GM12892 (cell line): ENCODE data around the gene S100A7.

ENCODE experiments used
- DNase-seq: peaks from one replicate; pipeline ENCODE4 v3.0.0; 2011; ENCODE audit not compliant: insufficient read length
- FAIRE-seq: peaks from 2 replicates; lab custom pipeline; 2011; peaks lifted over from hg19 to GRCh38; lab: Jason Lieb, UNC
- POLR2A ChIP-seq: IDR thresholded peaks from 2 replicates; pipeline ENCODE4 v1.6.1; 2011; ENCODE audit warnings: low read depth, low read length, control low read depth
- POLR2AphosphoS5 ChIP-seq: IDR thresholded peaks from 2 replicates; pipeline ENCODE4 v1.6.1; 2011; ENCODE audit warnings: low read depth, low read length, control low read depth
- TAF1 ChIP-seq: IDR thresholded peaks from 2 replicates; pipeline ENCODE4 v1.6.1; 2011; ENCODE audit warnings: low read depth, mild to moderate bottlenecking, control low read depth, low read length, borderline replicate concordance

S100A7 gene

DNA sequence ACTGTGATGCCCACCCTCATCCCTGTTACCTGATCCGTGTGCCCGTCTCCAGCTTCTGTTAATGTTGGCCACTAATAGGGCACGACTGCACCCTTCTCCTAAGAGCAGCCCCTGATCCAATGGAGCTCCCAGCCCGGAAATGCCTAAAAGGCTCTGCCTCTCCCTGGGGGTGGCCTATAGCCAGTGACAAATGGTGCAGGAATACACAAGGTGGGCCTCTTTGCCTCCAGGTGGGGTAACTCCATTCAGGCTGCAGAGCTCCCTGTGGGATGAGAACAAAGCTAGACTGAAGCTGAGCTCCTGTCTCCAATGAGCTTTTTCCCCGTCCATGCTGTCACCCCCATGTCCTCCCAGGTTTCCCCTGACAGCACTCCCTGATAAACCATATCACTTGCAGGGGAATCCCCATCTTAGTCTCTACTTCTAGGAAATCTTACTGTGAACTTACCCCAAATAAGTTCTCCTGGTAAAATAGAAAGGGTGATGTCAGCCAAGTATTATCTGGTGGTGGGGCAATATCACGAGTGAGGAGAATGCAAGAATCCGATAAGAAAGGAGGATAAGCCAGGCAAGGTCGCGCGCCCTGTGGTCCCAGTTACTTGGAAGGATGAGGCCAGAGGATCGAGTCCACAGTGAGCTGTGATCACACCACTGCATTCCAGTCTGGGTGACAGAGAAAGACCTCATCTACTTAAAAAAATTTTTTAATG is 25.6 kb downstream of the S100A7 start:
- FAIRE-seq = no peak
- TF ChIP-seq TAF1 (no peak), POLR2A (no peak), POLR2AphosphoS5 (no peak)
- no peak for DNase-seq

DNA sequence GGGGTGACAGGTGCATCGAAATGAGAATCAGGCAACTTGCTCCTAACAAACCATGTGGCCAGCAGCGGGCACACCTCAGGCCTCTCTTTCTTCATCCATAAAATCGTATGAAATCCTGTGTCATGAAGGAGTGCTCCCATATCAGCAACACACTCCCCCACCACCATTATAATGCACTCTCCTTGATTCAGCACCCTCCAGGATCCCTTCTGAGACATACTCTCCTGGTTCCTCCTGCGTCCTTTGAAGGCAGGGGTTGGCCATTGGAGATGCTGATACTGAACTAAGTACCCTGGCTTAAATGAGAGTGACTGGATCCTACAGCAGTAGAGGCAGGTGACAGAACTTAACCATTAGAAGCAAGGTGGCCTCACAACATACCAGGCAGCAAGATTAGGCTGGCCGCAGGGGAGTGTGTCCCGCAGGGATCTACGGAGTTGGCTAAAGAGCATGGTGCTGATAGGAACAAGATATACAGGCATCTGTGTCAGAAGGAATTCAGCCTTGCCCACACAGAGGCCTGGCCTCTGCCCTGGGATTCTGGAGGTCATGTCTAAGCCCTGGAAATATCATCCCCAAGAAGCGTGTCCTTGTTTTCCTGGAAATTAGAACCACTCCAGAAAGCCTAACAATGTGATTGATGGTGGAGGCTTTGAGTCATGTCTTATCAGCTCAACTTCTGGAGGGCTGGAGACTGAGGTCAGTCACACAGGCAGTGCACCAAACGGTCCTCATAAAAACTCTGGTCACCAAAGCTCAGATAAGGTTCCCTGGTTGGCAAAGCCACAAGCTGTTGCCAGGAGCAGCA is 27.4 kb downstream of the S100A7 start:
- DNase-seq = no peak
- TF ChIP-seq POLR2AphosphoS5 = no peak
- no peak for TF ChIP-seq POLR2A
- TF ChIP-seq TAF1 = no peak
- FAIRE-seq = no peak

DNA sequence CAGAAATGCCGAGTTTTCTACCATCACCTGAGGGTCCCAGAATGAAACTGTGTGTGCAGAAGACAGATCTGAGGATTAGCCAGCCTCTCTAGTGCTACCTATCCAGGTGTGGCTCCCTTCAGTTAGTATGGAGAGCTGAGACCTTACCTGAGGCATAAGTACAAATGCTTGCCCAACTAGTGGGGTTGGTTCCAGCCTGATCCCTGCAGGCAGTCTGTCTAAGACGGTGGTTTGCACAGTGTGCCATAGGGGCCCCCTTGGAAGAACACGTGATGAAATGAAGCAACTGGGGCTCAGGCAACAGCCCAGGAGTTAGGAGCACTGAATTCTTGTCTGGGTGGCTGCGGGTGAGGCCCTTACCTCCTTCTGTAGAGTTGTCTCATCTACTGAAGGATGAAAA is 28.5 kb downstream of the S100A7 start:
- DNase-seq (no peak), FAIRE-seq (no peak)
- TF ChIP-seq POLR2A (no peak), TAF1 (no peak)

DNA sequence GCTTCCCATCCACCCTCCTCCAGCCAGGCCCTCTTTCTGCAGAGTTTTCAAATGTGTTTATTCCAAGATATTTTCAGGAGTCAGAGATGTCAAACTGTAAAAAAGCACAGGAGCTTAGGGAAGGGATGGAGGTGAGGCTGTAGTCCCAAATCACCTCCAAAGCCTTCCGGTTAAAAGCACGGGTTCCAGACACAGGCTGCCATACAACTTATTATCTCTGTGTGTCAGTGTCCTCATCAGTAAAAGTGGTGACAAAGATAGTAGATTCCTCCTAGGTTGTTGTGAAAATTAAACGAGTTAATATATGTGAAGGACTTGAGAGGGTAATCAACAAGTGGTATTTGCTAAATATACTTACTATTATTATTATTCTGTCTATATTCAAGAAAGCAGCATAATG is 29.0 kb downstream of the S100A7 start:
- DNase-seq (no peak), FAIRE-seq (no peak)
- TF ChIP-seq TAF1 (no peak), POLR2AphosphoS5 (no peak), POLR2A (no peak)

DNA sequence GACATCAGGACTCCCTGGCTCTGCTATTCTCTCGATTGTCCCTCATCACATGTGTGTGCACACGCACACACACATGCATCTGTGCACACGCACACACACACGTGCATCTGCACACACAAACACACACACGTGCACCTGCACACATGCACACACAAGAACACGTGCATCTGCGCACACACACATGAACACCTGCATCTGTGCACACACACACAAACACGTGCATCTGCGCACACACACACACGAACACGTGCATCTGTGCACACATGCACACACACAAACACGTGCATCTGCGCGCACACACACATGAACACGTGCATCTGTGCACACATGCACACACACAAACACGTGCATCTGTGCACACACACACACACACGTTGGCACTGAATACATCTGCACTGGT is 29.4 kb downstream of the S100A7 start:
- no peak for FAIRE-seq

DNA sequence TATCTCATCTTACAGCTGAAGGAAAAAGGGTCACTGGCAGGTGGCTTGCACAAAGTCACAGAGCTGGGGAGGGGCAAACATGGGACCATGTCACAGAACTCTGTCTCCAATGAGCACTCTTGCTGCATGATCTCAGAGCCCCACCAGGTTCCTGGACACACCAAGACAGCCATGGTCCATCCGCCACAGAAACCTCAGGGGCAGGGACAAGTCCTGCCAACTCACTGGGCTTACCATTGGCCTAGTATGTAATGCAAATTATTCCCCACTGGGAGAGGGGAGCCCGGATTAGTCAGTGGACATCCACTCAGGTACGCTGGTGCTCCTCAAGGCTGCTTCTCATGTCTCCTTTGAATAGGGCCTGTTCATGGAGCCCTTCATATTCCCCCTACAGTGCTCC is 29.9 kb downstream of the S100A7 start:
- DNase-seq (no peak), FAIRE-seq (no peak)
- TF ChIP-seq POLR2AphosphoS5 (no peak), POLR2A (no peak), TAF1 (no peak)

More for the DNA sequence above, 29.4 kb downstream of the S100A7 start:
- no peak for TF ChIP-seq POLR2AphosphoS5
- no peak for TF ChIP-seq POLR2A
- no peak for TF ChIP-seq TAF1
- DNase-seq = no peak

DNA sequence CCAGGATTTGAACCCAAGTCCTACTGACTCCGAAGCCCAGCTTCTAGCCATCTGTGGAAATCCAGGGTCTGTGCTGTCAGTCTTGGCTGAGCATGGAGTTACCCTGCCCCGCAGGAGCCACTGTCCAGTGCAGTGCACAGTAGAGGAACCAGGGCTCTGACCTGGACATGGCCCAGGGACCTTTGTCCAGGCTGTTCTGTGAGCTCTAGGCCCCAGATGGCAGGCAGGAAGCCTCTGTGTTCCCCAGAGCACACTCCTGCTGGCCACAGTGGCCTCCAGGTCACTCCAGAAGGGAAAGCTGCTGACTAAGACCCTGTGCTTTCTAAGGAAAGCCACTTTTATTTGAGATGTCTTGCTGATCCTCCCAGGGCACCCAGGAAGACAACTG is 30.3 kb downstream of the S100A7 start:
- FAIRE-seq = no peak
- DNase-seq = no peak
- no peak for TF ChIP-seq POLR2A
- TF ChIP-seq TAF1 = no peak
- no peak for TF ChIP-seq POLR2AphosphoS5

DNA sequence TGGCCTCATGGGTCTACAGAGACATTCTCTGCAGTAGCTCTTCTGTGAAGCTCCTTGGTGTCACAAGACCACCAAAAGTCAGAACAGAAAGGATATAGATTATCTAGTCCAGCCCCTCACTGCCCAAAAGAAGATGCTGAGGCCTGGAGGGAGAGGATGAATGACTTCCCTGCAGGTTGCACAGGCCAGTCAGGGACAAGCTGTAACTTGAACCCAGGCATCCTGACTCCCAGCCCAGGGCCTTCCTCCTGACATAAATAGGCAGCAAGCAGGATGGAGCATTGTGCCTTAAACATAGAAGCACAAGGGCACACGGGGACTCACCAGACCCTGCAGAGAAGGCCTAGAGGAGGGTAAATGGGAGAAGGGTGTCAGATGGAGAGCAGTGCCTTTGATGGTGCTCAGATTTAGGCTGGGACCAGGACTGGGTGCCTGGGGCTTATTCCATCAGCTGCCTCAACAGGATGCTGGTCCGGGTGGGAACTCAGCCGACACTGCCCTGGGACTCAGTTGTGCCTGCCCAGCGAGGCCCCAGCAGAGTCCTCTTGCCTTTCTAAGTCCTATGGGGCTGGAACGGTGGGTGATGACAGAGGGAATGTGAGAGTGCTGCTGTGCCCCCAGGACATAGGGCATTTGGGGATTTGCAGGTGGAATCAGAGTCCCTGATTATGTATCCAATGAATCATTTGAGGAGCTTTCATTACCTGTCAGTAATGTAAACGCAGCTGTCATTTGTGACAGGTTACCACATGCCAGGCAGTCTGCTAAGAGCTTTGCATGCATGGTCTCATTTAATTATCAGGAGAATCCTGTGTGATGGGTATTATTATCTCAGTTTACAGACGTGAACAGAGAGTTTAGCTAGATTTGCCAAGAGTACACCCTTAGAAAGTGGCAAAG is 30.9 kb downstream of the S100A7 start:
- DNase-seq (no peak), FAIRE-seq (no peak)

DNA sequence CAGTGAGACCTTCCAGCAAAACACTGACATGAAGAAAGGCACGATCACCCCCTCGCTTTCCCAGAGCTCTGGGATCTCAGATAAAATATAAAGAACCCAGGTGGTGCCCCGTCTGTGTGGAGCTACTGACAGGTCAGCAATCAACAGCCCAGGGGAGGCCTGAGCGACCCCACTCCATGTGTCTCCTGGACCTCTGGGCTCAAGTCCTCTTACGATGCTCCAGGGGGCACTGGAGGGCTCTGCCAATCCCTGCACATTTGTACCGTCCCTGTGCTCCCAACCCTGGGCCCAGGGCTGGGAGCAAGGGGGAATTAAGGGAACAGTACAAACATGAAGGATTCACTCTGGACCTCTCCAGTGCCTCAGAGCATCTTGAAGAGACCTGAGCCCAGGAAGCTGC is 31.7 kb downstream of the S100A7 start:
- FAIRE-seq = no peak
- DNase-seq = no peak
- TF ChIP-seq TAF1 (no peak), POLR2A (no peak), POLR2AphosphoS5 (no peak)

More for the DNA sequence above, 30.9 kb downstream of the S100A7 start:
- no peak for TF ChIP-seq POLR2AphosphoS5
- no peak for TF ChIP-seq POLR2A
- no peak for TF ChIP-seq TAF1

DNA sequence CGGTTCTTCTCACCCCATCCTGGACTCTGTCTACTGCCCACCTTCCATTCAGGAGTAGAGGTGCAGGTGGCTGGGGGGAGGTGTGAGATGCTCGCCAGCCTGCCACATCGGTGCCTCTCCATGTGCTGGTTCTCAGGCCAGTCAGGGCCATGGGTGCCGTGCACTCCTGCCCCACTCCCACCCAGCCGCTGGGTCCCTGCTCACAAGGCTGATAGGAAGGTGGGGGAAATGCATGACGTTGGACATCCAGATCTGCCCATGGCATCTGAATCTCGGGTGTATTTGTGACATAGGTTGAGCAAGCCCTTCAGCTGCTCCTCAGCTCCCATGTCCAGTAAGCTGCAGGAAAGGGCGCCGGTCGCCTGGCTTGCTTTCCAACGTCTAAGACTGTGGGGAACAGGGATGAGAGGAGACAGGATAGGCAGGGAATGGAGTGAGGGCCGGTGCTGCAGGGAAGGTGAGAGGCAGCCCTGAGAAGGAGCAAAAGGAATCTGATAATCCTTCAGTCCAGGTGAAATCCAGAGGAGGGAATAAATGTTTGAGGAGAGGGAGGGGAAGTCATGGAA is 32.3 kb downstream of the S100A7 start:
- DNase-seq (no peak), FAIRE-seq (no peak)
- TF ChIP-seq POLR2A = no peak

DNA sequence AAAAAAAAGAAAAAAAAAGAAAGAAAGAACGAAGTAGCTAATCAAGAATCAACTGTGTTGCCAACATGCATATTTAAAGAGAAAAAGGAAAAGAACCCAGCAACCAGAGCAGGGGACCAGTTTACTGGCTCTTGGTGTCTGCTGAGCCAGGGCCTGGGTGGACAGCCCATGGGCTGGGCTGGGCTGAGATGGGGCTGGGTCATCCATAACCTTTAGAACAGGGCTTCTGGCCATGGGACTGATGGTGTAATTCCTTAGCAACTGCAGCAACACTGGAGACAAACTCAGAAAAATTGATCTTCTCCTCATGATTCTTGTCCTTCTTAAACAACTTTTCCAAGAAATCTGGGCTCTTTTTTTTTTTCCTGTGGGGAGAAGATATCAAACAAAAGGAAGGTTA is 33.6 kb downstream of the S100A7 start:
- no peak for FAIRE-seq
- no peak for DNase-seq
- TF ChIP-seq TAF1 (no peak), POLR2AphosphoS5 (no peak), POLR2A (no peak)
